GM18867 (cell line): ENCODE measurements around the gene FAM187B.

ENCODE experiments used
- ATAC-seq: cut with Tn5 transposase; IDR thresholded peaks from one replicate; pipeline ENCODE4 v1.9.1; 2021; ENCODE audit warnings: mild to moderate bottlenecking, moderate library complexity; ENCODE audit not compliant: unreplicated experiment

Gene FAM187B

DNA sequence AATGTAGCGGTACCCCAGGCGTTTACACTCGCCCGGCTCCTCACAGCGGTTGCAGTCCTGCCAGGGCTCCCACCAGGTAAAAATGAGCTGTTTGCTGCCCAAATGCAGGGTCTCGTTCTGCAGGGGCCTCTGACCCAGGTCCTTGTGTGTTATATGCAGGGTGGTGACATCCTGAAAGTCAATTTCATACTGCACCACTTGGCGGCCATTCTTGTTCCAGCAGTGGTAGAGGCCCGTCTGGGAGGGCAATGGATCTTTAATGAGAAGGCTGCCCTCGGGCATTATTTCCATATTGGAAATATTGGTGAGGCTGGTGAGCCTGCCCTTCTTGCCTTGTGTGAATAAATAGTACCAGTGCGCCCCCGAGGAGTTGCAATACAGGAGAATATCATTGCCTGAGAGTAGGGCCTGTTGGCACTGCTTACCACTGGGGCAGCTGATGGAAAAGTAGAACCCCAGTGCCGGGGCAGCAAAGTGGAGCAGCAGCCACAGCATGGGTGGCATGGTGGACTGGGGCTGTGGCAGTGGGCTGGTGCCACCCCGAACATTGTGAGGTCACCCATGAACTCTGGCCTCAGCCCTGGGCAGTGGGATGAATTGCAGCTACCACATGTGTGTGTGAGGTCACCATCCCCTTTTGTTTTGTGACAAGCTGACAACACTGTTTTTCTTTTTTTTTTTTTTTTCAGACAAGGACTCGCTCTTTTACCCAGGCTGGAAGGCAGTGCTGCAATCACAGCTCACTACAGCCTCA is at the start of gene FAM187B:
FAM187B (minus strand) TSS at position 563 of the 754 bp plus-strand sequence; CDS start at position 504, 59 bp downstream.
- ATAC-seq, result no peak

DNA sequence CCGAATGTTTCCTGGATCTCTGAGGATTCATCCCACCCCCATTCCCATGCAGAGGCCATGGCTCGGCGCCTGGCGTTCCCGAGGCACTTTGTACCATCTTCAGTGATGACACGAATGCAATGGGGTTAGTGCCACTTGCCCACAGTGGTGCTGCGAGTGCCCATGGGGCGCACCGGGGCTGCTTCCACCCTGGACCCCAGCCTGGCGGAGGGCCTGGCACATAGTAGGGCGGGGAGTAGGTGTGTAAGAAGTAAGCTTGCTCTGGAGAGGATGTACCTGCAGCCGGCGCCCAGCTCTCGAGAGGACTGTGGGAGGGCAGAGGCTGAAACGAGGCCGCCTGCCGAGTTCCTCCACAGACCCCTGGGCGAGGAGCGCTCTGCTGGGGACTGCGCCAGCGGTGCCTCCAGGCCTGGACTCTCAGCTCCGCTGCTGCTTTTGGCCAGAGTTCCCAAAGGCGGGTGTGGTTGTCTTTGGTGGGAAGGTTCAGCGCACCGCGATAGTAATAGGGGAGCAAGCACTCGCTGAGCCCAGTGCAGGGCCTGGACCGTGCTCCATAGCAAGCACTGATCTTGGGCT is 48.3 kb upstream of the FAM187B start:
- ATAC-seq, result no peak

DNA sequence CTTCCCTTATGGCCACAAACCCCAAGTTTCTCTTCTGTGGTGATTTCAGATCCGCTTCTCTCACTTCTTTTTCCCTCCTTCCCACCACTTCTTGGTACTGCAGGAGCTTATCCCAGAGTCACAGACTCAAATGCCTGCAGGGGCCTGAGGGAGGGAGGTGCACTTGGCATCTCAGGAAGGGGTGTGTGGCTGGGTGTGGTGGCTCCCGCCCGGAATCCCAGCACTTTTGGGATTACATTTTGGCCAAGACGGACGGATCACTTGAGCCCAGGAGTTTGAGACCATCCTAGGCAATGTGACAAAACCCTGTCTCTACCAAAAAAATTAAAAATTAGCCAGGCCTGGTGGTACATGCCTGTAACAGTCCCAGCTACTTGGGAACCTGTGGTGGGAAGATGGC is 45.8 kb upstream of the FAM187B start:
- no peak for ATAC-seq

DNA sequence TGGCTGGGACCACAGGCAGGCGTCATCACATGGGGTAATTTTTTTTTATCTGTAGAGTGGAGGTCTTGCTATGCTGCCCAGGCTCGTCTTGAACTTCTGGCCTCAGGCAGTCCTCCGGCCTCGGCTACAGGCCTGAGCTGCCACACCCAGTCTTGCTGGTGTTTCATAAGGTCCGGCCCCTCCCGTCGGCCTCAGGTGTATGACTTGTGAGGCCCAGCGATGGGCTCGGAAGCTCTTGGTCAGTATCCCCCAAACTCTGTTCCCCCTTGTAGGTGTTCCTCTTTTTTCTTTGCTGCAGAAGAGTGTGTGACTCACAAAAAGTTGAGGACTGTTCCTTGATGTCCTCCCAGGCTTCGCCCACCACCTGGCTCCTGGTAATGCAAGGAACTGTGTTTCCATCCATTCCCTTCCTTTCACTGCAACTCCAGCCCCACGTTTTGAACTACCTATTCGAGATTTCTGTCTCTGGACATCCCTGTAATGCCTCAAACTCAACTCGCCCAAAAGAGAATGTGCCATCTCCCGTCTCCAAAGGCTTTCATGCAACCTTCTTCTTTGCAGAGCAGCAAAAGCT is 45.2 kb upstream of the FAM187B start:
- no peak for ATAC-seq

DNA sequence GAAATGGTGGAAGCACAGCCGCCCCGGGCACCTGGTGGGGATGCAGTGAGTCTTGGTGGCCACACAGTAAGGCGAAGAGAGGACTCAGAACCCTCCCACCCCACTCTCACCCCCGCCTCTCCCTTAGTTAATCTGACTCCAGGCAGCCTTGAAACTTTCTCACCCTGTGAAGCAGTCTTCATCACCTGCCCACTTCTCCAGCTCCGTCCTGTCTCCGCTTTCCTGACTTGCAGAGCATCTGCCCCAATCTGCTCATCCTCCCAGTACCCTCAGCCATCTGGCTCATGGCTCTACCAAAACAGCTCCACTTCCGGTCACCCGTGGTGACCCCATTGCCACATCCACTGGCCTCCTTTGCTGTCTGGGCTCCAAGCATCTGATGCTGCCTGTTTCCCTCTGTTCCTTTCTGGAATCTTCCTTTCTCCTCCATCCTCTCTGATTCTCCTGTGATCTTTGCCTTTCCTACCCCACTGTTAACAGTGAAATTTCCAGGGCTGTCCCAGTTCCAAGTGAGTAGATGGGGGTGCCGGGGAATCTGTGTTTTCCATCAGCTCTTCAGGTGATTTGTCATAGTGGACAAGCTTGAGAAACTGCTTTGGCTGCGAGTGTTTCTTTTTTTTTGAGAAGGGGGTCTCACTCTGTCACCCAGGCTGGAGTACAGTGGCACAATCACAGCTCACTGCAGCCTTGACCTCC is 44.6 kb upstream of the FAM187B start:
- ATAC-seq, result no peak

DNA sequence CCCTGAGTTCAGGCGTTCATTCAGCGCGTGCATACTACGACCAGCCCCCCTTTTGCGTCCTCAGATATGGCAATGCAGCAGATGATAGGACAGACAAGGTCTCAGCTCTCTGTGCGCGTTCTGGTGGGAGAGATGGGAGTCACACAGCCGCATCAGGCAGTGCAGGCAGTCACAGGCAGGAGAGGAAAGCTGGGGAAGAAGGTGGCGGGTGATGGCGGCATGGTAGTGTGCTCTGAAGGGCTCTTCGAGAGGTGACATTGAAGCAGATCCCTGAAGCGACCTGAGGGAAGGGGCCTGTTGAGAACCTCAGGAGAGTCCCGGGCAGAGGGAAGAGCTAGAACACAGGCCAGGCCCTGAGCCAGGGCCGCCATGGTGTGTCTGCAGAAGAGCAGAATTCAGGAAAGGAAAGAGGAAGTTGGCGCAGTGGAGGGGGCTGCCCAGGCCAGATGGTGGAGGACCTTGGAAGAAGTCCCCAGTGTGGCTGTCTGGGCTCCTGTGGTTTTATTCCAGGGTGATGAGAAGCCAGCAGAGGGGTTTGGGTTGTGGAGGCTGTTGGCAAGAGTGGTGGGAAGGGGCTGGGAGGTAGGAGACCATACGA is 43.7 kb upstream of the FAM187B start:
- no peak for ATAC-seq

DNA sequence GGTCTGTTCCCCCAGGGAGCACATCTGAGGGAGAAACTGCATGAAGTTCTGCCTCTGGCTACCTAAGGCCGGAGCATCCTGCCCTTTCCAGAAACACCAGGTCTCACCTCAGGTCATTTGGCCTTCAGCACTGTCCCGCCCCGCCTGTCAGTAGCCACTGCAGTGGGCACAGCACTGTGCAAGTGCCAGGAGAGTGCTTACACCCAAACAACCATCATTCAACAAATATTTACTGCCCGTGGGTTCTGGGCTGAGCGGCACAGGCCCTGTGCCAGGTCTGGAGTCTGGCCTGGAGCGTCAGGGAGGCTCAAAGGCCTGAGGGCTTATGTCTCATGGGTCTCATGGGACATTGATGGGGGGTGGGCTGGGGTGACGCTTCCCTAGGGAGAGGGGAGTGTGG is 43.0 kb upstream of the FAM187B start:
- ATAC-seq, result no peak

DNA sequence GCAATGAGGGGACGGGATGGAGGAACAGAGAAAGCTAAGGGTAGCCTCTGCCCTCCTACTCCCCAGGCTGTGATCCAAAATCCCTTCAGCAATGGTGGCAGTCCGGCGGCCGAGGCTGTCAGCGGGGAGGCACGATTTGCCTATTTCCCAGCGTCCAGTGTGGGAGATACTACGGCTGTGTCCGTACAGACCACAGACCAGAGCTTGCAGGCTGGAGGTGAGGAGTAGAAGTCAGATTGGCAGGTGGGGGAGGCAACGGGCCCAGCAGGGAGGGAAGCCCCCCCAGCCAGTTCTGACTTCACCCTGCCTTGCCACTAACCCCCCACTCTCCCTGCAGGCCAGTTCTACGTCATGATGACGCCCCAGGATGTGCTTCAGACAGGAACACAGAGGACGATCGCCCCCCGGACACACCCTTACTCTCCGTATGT is 41.9 kb upstream of the FAM187B start:
- ATAC-seq, result no peak

DNA sequence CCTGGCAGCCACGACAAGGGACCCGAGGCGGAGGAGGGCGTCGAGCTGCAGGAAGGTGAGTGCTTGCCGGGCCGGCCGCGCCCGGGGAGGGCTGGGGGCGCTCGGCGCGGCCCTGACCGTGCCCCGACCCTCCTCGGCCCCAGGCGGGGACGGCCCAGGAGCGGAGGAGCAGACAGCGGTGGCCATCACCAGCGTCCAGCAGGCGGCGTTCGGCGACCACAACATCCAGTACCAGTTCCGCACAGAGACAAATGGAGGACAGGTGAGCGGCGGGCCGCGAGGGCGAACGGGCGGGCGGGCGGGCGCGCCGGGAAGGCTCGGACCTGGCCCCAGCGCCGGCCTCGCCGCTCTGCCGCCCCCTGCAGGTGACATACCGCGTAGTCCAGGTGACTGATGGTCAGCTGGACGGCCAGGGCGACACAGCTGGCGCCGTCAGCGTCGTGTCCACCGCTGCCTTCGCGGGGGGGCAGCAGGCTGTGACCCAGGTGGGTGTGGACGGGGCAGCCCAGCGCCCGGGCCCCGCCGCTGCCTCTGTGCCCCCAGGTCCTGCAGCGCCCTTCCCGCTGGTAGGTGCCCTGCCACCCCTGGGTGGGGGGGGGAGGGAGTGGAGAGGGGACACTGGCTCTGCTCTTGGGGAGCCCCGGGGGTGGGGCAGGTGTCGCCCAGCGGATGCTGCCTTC is 41.0 kb upstream of the FAM187B start:
- peak; percentile 47 for ATAC-seq

DNA sequence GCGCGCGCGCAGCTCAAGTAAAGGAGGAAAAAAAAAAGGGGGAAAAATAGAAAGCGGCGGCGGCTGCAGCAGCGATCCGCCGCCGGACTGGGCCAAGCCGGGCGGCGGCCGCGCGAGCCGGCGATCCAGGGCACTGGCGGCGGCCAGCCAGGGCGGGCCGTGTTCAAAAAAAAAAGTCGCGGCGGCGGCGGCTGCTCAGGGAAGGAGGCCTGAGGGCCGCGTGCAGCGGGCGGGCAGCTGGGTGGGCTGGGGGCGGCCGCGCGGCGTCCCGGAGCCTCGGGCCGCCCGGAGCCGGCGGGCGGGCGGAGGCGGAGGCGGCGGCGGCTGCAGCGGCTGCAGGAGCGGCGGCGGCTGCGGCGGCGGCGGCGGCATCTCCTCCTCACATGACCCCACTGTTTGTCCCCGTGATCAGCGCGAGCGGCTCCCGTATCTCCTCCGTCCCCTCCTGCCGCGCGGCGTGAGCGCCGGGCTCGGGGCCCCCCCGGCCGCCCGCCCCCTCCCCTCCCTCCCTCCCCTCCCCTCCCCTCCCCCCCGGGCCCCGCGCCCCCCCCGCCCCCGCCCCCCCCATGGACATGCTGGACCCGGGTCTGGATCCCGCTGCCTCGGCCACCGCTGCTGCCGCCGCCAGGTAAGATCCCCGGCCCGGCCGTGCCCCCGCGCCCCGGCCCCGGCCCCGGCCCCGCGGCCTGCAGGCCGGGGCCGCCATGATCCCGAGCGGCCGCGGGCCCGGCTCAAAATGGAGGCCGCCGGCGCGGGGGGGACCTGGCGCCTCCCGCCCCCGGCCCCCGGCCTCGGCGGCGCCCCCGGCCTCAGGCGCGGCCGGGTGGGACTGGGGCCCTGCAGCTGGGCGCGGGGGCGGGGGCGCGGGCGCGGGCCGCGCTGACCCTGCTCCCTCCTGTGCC is 40.2 kb upstream of the FAM187B start, which contains the start of gene USF2:
USF2 (plus strand) TSS at position 427 of the 902 bp plus-strand sequence; CDS start at position 567, 140 bp downstream.
- peak; percentile 33 for ATAC-seq

DNA sequence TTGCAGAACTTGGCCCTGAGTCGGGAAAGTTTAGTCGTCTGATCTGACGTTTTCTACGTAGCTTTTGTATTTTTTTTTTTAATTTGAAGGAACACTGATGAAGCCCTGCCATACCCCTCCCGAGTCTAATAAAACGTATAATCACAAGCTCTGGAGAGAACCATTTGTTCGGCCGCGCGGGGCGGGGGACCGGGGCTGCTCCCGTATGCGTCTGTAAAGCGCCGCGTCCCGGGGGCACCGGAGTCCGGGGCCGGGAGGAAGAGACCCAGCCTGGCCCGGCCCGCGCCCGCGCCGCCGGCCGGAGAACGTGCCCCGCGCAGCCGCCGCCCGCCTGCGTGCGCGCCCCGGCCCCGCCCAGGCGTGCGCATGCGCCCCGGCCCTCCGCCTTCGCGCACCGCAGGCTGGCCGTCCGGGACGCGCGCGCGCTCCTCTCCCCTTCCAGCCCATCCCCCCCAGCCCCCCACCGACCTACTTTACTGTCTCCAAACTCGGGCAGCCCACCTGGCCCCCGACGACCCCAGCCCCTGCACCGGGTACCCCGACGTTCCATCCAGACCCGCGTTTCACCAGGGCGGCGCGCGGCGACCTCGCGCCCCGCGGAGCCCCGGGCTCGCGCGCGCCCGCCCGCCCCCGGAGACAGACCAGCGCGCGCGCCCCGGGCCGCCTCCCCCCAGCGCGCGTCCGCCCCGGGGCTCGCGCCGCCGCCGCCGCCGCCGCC is 39.4 kb upstream of the FAM187B start:
- ATAC-seq, result peak; percentile 45

DNA sequence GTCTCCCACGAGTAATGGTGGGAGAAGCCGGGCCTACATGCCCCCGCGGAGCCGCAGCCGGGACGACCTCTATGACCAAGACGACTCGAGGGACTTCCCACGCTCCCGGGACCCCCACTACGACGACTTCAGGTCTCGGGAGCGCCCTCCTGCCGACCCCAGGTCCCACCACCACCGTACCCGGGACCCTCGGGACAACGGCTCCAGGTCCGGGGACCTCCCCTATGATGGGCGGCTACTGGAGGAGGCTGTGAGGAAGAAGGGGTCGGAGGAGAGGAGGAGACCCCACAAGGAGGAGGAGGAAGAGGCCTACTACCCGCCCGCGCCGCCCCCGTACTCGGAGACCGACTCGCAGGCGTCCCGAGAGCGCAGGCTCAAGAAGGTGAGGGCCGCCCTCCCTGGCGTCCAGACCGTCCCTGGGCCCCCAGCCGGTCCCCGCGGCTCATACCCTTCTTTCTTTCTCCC is 38.8 kb upstream of the FAM187B start:
- no peak for ATAC-seq

DNA sequence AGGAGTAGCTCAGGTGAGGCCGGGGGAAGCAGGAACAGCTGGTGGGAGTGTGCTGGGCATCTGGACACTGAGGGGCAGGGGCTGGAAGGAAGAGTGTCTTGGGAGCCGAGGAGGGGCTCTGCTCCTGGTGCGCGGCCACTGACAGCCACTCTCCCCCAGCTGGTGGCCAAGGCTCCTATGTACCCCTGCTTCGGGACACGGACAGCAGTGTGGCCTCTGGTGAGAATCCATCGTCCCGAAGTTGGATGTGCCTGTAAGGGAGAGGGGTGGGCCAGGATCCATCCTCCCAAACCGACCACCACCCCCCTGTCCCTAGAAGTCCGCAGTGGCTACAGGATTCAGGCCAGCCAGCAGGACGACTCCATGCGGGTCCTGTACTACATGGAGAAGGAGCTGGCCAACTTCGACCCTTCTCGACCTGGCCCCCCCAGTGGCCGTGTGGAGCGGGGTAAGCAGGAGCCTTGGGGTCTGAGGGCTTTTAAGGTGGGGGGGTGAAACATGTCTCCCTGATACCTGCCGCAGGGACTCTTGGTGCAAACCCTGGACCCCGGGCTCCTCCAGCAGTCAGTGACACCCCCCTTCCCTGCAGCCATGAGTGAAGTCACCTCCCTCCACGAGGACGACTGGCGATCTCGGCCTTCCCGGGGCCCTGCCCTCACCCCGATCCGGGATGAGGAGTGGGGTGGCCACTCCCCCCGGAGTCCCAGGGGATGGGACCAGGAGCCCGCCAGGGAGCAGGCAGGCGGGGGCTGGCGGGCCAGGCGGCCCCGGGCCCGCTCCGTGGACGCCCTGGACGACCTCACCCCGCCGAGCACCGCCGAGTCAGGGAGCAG is 38.2 kb upstream of the FAM187B start:
- ATAC-seq, result no peak

DNA sequence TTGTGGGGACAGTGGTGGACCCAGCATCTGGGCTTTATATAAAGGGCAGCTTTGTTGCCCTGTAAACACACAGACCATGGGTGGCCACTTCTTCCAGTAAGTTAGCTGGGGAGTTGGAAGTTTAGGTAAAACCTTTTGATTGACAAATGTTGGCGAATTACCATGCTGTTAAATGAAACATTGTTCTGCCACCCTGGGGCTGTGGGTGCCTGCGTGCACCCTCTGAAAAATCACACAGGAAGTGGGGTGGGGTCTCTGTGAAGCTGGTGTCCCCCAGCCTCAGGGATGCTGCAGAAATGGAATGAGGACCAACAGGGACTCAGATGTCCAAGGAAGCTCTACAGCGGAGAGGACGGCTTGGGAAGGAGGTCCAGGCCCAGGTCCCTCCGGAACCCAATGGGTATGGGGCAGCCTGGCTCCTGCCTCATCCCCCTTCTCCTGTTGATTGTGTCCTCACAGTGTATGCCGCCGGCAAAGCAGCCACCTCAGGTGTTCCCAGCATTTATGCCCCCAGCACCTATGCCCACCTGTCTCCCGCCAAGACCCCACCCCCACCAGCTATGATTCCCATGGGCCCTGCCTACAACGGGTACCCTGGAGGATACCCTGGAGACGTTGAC is 37.5 kb upstream of the FAM187B start:
- ATAC-seq, result no peak

DNA sequence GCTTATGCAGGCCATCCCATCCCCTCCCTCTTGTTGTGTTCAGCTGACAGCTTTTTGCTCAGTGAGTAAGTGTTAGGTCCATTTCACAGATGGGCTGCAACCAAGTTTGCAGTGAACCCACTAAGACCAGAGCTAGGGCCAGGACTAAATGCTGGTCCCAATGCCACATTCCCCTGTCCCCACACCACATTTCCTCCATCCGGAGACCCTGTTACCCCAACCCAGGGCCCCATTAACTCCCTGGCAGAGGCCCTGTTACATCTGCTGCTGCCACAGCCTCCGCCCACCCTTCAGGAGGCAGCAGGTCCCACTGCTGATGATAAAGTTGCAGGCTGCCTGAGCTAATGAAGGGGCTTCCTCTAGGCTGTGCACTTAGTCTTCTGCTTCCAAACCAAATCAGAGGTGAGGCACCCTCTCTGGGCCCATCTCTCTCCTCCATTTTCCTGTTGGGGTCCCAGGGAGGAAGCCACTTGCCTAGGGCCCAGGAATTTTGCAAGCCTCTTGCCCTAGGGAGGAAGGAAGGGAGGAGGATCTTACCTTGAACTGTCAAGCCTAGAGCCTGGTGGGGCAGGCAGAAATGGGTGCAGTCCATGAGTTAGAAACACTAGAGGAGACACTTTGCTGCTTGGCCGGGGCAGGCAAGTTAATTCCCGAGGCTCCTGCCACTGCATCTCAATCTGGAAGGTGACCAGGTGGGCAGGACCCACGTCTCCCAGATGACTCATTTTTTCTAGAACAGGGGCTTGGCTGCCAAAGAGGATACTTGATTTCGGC is 36.8 kb upstream of the FAM187B start:
- no peak for ATAC-seq

DNA sequence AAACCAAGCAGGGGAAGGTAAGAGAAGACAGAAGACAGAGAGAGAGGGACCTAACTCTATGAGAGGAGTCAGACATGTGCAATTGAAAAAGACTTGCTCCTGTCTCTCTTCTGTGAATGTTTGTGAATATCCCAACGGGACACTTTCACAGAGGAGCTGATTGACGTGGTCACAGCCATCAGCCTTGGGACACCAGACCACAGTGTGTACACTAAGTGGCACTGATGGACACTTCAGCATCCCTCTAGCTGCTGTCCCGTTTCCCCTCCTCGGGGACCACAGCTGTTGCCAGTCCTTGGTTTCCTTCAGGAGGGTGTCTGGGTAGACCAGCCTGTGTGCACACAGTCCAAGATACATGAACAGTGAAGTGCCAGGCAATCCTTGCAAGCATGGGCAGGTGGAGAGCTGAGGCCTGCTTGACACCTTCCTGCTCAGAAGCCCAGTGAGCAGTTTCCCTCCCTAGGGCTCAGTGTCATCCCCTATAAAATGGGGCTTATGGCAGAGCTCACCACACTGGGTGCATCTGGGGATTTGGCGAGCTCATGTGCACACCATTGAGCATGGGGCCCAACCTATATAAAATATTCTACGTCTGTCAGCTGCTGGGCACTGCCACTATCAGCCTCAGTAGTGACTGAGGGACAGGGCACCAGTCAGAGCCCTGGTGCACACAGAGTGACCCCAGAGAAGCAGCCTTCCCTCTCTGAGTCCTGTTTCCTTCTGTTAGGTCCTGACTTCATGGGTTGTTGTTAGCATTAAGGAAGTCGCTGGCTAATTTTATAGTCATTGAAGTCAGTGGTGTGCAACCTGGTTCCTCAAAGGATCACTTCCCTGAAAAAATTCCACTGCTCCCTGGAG is 36.0 kb upstream of the FAM187B start:
- ATAC-seq, result no peak
